H9 (cell line): ENCODE measurements around the gene KIF13A. TPM values are rescaled to one million over a fixed set of nuclear protein-coding genes. Genes with fewer than 3 reads are reported as not detected.

Experiments
- DNase-seq: peaks from one replicate; pipeline ENCODE4 v3.0.0-alpha.2; 2017
- H2AFZ ChIP-seq: one replicate; pipeline ENCODE4 v1.6.1; 2013; ENCODE audit warnings: mild to moderate bottlenecking, low read length, control low read depth, moderate library complexity
- H2AK5ac ChIP-seq: 2 replicates; pipeline ENCODE4 v1.6.1; 2013; ENCODE audit warnings: low read length, control low read depth, mixed read lengths; ENCODE audit not compliant: insufficient read length
- H2BK120ac ChIP-seq: one replicate; pipeline ENCODE4 v1.6.1; 2013; ENCODE audit warnings: low read depth, mild to moderate bottlenecking, low read length, control low read depth, inconsistent platforms; ENCODE audit not compliant: poor library complexity, severe bottlenecking
- H2BK12ac ChIP-seq: 2 replicates; pipeline ENCODE4 v1.6.1; 2013; ENCODE audit warnings: low read length, control low read depth, mixed read lengths, low read depth; ENCODE audit not compliant: insufficient read length
- H2BK15ac ChIP-seq: 2 replicates; pipeline ENCODE4 v1.6.1; 2013; ENCODE audit warnings: low read depth, low read length, control low read depth
- H2BK20ac ChIP-seq: one replicate; pipeline ENCODE4 v1.6.1; 2013; ENCODE audit warnings: low read depth, mild to moderate bottlenecking, low read length, control low read depth, inconsistent platforms; ENCODE audit not compliant: poor library complexity, severe bottlenecking
- H2BK5ac ChIP-seq: 2 replicates; pipeline ENCODE4 v1.6.1; 2013; ENCODE audit warnings: low read length, control low read depth, mixed read lengths; ENCODE audit not compliant: insufficient read length
- H3K14ac ChIP-seq: 2 replicates; pipeline ENCODE4 v1.6.1; 2013; ENCODE audit warnings: low read length, control low read depth; ENCODE audit not compliant: insufficient read depth
- H3K18ac ChIP-seq: 2 replicates; pipeline ENCODE4 v1.6.1; 2013; ENCODE audit warnings: low read depth, mild to moderate bottlenecking, mixed read lengths, low read length, control low read depth; ENCODE audit not compliant: insufficient read length
- H3K23ac ChIP-seq: 2 replicates; pipeline ENCODE4 v1.6.1; 2013; ENCODE audit warnings: low read length, control low read depth, mixed read lengths, low read depth; ENCODE audit not compliant: insufficient read length
- H3K23me2 ChIP-seq: 2 replicates; pipeline ENCODE4 v1.6.1; 2013; ENCODE audit warnings: low read depth, mild to moderate bottlenecking, mixed read lengths, low read length, control low read depth; ENCODE audit not compliant: insufficient read length, poor library complexity, severe bottlenecking
- H3K27ac ChIP-seq: 2 replicates; pipeline ENCODE4 v1.5.1; 2013; ENCODE audit warnings: low read length, control low read depth, mixed read lengths, low read depth; ENCODE audit not compliant: insufficient read length
- H3K27me3 ChIP-seq: 2 replicates; pipeline ENCODE4 v1.6.1; 2013; ENCODE audit warnings: low read length, control low read depth, inconsistent platforms; ENCODE audit not compliant: insufficient read depth
- H3K4ac ChIP-seq: 2 replicates; pipeline ENCODE4 v1.6.1; 2013; ENCODE audit warnings: low read depth, mild to moderate bottlenecking, control low read depth, inconsistent platforms, low read length, moderate library complexity
- H3K4me1 ChIP-seq: 2 replicates; pipeline ENCODE4 v1.6.1; 2013; ENCODE audit warnings: low read length, control low read depth, inconsistent platforms; ENCODE audit not compliant: insufficient read depth
- H3K4me2 ChIP-seq: 2 replicates; pipeline ENCODE4 v1.6.1; 2013; ENCODE audit warnings: low read length, control low read depth, mixed read lengths; ENCODE audit not compliant: insufficient read length, insufficient read depth
- H3K56ac ChIP-seq: 2 replicates; pipeline ENCODE4 v1.6.1; 2013; ENCODE audit warnings: low read depth, mild to moderate bottlenecking, mixed read lengths, low read length, control low read depth; ENCODE audit not compliant: insufficient read length
- H3K79me1 ChIP-seq: 2 replicates; pipeline ENCODE4 v1.6.1; 2013; ENCODE audit warnings: low read depth, mild to moderate bottlenecking, moderate library complexity, low read length, control low read depth, inconsistent platforms; ENCODE audit not compliant: insufficient read depth, poor library complexity, severe bottlenecking
- H3K79me2 ChIP-seq: 2 replicates; pipeline ENCODE4 v1.6.1; 2013; ENCODE audit warnings: low read length, control low read depth, inconsistent platforms; ENCODE audit not compliant: insufficient read depth
- H3K9ac ChIP-seq: 2 replicates; pipeline ENCODE4 v1.6.1; 2013; ENCODE audit warnings: low read length, control low read depth, mixed read lengths; ENCODE audit not compliant: insufficient read length; ENCODE audit errors: extremely low read depth
- H3K9me3 ChIP-seq: one replicate; pipeline ENCODE4 v1.6.1; 2013; ENCODE audit warnings: low read depth, low read length, inconsistent platforms; ENCODE audit not compliant: control insufficient read depth
- H3T11ph ChIP-seq: one replicate; pipeline ENCODE4 v1.6.1; 2013; ENCODE audit warnings: mild to moderate bottlenecking, low read length, control low read depth, inconsistent platforms
- H4K20me1 ChIP-seq: one replicate; pipeline ENCODE4 v1.6.1; 2013; ENCODE audit not compliant: control insufficient read depth, insufficient read length, insufficient read depth
- H4K5ac ChIP-seq: 2 replicates; pipeline ENCODE4 v1.6.1; 2013; ENCODE audit warnings: low read depth, mild to moderate bottlenecking, mixed read lengths, low read length, control low read depth; ENCODE audit not compliant: insufficient read length
- H4K8ac ChIP-seq: replicated peaks from 2 replicates; pipeline ENCODE4 v1.6.1; 2013; ENCODE audit warnings: low read length, control low read depth, mixed read lengths, low read depth; ENCODE audit not compliant: insufficient read length
- H4K91ac ChIP-seq: 2 replicates; pipeline ENCODE4 v1.6.1; 2013; ENCODE audit warnings: low read depth, mild to moderate bottlenecking, moderate library complexity, mixed read lengths, low read length, control low read depth; ENCODE audit not compliant: insufficient read length
- H3K27ac Mint-ChIP-seq, 3 experiments: 2 replicates in 2 of 3; 3 replicates in 1 of 3; pipeline ENCODE4 v1.8.0; 2020 to 2021; ENCODE audit warnings: mixed read lengths in 3 of 3, mild to moderate bottlenecking in 1 of 3, moderate library complexity in 1 of 3
- H3K27me3 Mint-ChIP-seq: 2 replicates; pipeline ENCODE4 v1.8.0; 2021; ENCODE audit warnings: low read depth, mild to moderate bottlenecking, moderate library complexity, mixed read lengths
- H3K36me3 Mint-ChIP-seq, 3 experiments: 2 replicates in 2 of 3; 3 replicates in 1 of 3; pipeline ENCODE4 v1.8.0; 2020 to 2021; ENCODE audit warnings: low read depth in 3 of 3, mixed read lengths in 3 of 3; ENCODE audit not compliant: insufficient read depth in 1 of 3
- H3K4me1 Mint-ChIP-seq, 2 experiments: 2 replicates each; pipeline ENCODE4 v1.8.0; 2020; ENCODE audit warnings: mixed read lengths in 2 of 2
- H3K4me3 Mint-ChIP-seq, 2 experiments: 2 replicates in 1 of 2; 3 replicates in 1 of 2; pipeline ENCODE4 v1.8.0; 2020 to 2021; ENCODE audit warnings: mild to moderate bottlenecking in 2 of 2, mixed read lengths in 2 of 2, moderate library complexity in 1 of 2
- H3K9me3 Mint-ChIP-seq, 2 experiments: 2 replicates in 1 of 2; 3 replicates in 1 of 2; pipeline ENCODE4 v1.8.0; 2020; ENCODE audit warnings: mild to moderate bottlenecking in 2 of 2, mixed read lengths in 2 of 2, moderate library complexity in 1 of 2
- CTCF ChIP-seq: fragments of 200-600 bp; sonication (generic); conservative IDR thresholded peaks from 3 replicates; pipeline ENCODE4 v1.8.0; 2021; ENCODE audit warnings: antibody characterized with exemption, mild to moderate bottlenecking
- WGBS: extraction: QIAGEN DNeasy Blood & Tissue Kit; methylation state at CpG from one replicate; pipeline ENCODE4 v1.1.7; 2013; ENCODE audit warnings: missing lambda C conversion rate, low lambda C conversion rate, mixed read lengths; ENCODE audit not compliant: insufficient read length; ENCODE audit errors: extremely low coverage; 5-methylcytosine and 5-hydroxymethylcytosine counted together
- total RNA-seq: library from RNA; stranded (reverse); gene quantifications from 2 replicates; pipeline ENCODE4 v1.2.1, GENCODE V29; 2021

KIF13A gene
- total RNA-seq, 1 experiment from 2014 or later = 38.2 TPM

- WGBS = no CpG with 5 or more reads among the region's 49 CpGs
- no peaks in the 10 kb centered on the region for H3K9me3 ChIP-seq
- no peaks in the 10 kb centered on the region for H4K20me1 ChIP-seq
These were observed 258.7 kb downstream of the KIF13A start for GRCh38 chr6:17728551-17729222.

More at GRCh38 chr6:17728551-17729222, 258.7 kb downstream of the KIF13A start:
- H2BK12ac ChIP-seq = no peak overlapping the region
- H3K27me3 ChIP-seq = no peaks in the 10 kb centered on the region
- H4K91ac ChIP-seq = no peak overlapping the region
- Mint-ChIP-seq H3K36me3 (peaks cover 0 to 2% (median 0%) of the 10 kb centered on the region in 3 experiments; a peak in 2 of 7 replicates), H3K4me1 (peaks cover 9% of the 10 kb centered on the region in 2 experiments; a peak in 3 of 4 replicates), H3K9me3 (peaks cover 2 to 6% of the 10 kb centered on the region in 2 experiments; a peak in 1 of 5 replicates), H3K4me3 (no peak overlapping the region), H3K27ac (no peak overlapping the region), H3K27me3 (no peaks in the 10 kb centered on the region)
- H4K8ac ChIP-seq = no peak overlapping the region
- H3K23ac ChIP-seq = no peak overlapping the region
- no peak overlapping the region for H2BK5ac ChIP-seq
- H2AK5ac ChIP-seq = no peak overlapping the region
- H2BK15ac ChIP-seq = no peak overlapping the region
- H2BK20ac ChIP-seq = no peak overlapping the region
- H3K9ac ChIP-seq = no peak overlapping the region
- no peak overlapping the region for H3K56ac ChIP-seq
- no peak for TF ChIP-seq CTCF
- no peak overlapping the region for H3K14ac ChIP-seq
- no peak overlapping the region for H2AFZ ChIP-seq
- no peaks in the 10 kb centered on the region for H3K79me1 ChIP-seq
- no peaks in the 10 kb centered on the region for H3K79me2 ChIP-seq
- H3K27ac ChIP-seq = no peak overlapping the region
- H3K4me1 ChIP-seq = no peaks in the 10 kb centered on the region; the same call in 1 of the 2 replicates
- H2BK120ac ChIP-seq = no peak overlapping the region
- no peak overlapping the region for H4K5ac ChIP-seq
- no peak for DNase-seq
- H3K4me2 ChIP-seq = no peak overlapping the region
- no peak overlapping the region for H3K18ac ChIP-seq
- no peak overlapping the region for H3T11ph ChIP-seq
- no peaks in the 10 kb centered on the region for H3K23me2 ChIP-seq
- H3K4ac ChIP-seq = no peak overlapping the region
